DOHH2 (cell line): ENCODE data around the gene CIT.

Experiments
- EZH2phosphoT487 ChIP-seq: fragments of 200-600 bp; sonication (generic); IDR thresholded peaks from 2 replicates; pipeline ENCODE4 v1.6.1; 2017; ENCODE audit warnings: borderline replicate concordance, mild to moderate bottlenecking, antibody characterized with exemption, low read length, moderate library complexity, mixed read lengths
- TF ChIP-seq, protein P1 (sequence below): fragments of 200-600 bp; sonication (generic); IDR thresholded peaks from one replicate; pipeline ENCODE4 v1.5.1; 2014; ENCODE audit warnings: antibody characterized with exemption, mild to moderate bottlenecking, low read depth, low read length; ENCODE audit not compliant: poor library complexity, severe bottlenecking

DNA sequence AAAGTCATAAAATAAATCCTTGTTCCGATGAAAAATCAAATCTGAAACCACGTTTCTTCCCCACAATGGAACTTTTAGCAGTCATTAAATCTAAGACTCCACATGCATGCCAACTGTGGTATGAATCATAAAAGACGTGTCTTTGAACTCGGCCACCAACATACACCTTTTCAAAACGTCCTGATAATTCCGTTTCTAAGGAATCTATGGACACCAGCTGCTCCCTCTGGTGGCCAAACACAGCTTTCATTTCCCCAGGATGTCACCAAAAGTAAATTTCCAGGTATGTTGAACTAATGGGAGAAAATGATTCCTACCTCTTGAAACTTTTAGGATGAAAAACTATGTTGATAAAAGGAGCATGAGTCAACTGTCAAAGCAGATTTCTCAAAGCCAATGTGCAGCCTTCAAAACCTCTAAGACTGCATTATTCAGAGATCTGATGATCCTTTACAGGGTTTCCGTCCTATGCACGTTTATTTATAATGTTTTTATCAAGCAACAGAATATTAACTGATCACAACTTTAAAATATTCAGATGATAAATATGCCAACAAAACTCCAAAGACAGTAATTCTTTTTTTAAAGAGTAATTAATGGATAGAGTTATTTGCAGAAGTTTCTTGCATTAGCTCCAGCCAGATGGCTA, 96.2 kb downstream of the CIT start:
- TF ChIP-seq, protein P1, sequence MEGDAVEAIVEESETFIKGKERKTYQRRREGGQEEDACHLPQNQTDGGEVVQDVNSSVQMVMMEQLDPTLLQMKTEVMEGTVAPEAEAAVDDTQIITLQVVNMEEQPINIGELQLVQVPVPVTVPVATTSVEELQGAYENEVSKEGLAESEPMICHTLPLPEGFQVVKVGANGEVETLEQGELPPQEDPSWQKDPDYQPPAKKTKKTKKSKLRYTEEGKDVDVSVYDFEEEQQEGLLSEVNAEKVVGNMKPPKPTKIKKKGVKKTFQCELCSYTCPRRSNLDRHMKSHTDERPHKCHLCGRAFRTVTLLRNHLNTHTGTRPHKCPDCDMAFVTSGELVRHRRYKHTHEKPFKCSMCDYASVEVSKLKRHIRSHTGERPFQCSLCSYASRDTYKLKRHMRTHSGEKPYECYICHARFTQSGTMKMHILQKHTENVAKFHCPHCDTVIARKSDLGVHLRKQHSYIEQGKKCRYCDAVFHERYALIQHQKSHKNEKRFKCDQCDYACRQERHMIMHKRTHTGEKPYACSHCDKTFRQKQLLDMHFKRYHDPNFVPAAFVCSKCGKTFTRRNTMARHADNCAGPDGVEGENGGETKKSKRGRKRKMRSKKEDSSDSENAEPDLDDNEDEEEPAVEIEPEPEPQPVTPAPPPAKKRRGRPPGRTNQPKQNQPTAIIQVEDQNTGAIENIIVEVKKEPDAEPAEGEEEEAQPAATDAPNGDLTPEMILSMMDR = peak; percentile 84
- TF ChIP-seq EZH2phosphoT487 = no peak
